A673 (cell line): Measurements from ENCODE around the gene DLGAP1.

Source experiments
- EZH2 ChIP-seq: fragments of 200-600 bp; sonication (generic); IDR thresholded peaks from 2 replicates; pipeline ENCODE4 v1.6.1; 2017; ENCODE audit warnings: borderline replicate concordance, low read depth, mild to moderate bottlenecking, mixed read lengths, antibody characterized with exemption, low read length; ENCODE audit not compliant: poor library complexity, severe bottlenecking
- TF ChIP-seq, protein P1 (sequence below): fragments of 300-800, 200-600 bp; sonication (generic); conservative IDR thresholded peaks from 2 replicates; pipeline ENCODE4 v1.5.1; 2017; ENCODE audit warnings: low read depth, mild to moderate bottlenecking, antibody characterized with exemption, low read length, moderate library complexity, mixed read lengths

DNA sequence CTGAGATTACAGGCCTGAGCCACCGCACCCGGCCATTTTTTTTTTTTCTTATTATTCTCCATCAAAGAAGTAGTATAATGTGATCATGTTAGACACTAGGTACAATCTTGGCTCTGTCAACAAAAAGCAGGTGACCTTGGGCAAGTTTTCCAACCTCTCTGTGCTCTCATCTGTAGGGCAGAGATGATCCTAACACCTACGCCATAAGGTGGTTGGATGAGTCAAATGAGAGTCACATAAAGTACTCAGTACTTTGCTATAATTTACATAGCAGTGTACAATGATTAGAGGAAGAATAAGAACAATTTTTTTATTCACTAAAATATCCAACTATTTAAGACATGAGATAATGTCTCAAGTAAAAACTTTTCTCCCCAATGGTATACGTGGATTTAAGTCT lies 876.5 kb downstream of the DLGAP1 start:
- TF ChIP-seq, protein P1, sequence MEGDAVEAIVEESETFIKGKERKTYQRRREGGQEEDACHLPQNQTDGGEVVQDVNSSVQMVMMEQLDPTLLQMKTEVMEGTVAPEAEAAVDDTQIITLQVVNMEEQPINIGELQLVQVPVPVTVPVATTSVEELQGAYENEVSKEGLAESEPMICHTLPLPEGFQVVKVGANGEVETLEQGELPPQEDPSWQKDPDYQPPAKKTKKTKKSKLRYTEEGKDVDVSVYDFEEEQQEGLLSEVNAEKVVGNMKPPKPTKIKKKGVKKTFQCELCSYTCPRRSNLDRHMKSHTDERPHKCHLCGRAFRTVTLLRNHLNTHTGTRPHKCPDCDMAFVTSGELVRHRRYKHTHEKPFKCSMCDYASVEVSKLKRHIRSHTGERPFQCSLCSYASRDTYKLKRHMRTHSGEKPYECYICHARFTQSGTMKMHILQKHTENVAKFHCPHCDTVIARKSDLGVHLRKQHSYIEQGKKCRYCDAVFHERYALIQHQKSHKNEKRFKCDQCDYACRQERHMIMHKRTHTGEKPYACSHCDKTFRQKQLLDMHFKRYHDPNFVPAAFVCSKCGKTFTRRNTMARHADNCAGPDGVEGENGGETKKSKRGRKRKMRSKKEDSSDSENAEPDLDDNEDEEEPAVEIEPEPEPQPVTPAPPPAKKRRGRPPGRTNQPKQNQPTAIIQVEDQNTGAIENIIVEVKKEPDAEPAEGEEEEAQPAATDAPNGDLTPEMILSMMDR: no peak
- no peak for TF ChIP-seq EZH2
